C4-2B (cell line): Measurements from ENCODE around the gene SPPL2B.

Experiments used
- CTCF ChIP-seq: fragments of 450-650 bp; conservative IDR thresholded peaks from 2 replicates; pipeline ENCODE4 v1.5.1; 2017; ENCODE audit warnings: mild to moderate bottlenecking
- ZFX ChIP-seq: fragments of 450-650 bp; IDR thresholded peaks from 2 replicates; pipeline ENCODE4 v1.6.1; 2017

DNA sequence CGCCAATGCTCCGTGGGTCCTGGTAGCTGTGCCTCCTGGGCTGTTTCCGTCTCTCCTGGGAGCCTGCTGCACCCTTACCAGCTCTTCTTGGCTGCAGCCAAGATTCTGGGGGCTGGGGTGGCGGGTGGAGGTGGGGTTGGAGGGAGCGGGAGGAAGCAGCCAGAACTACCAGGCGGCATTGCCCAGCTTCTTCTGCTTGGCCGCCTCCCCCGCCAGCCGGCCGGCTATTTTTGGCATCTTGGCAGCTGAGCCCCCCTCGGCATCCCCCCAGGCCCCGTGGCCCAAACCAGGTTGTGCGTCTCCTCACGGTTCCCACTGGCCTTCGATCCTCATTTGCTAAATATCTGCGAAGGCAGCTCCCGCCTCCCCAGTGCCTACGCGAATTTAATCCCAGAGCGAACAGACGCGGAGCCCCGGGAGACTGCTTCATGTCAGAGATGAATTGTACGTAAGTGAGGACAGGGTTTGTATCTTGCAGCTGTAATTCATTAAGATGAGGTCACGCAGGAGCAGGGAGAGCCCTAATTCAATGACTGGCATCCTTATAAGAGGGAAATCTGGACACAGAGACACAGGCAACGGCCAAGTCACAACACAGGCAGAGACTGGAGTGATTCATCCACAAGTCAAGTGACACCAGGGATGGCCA lies 33.7 kb upstream of the SPPL2B start:
- no peak for TF ChIP-seq CTCF
- no peak for TF ChIP-seq ZFX
